ENCODE results near the gene PTPRS. TPM values are rescaled to one million over a fixed set of nuclear protein-coding genes. Genes with fewer than 3 reads are reported as not detected.

The PTPRS gene
- total RNA-seq, 2 donors from 2014 or later: 150 to 263 TPM

GRCh38 chr19:5317321-5317720, 23.3 kb downstream of the PTPRS start:
- intact Hi-C loops (cut with DNase I): loop anchor here in 1 of 2 donors (5.0 kb wide), 1 partner anchor 1145 kb away; the partner anchor contains the start of gene CRB3
- no peak for DNase-seq (ENCODE audit: low spot score)

GRCh38 chr19:5316138-5316537, 24.5 kb downstream of the PTPRS start:
- no peak for DNase-seq (ENCODE audit: low spot score)
- intact Hi-C loops (cut with DNase I): loop anchor here in 1 of 2 donors (5.0 kb wide), 1 partner anchor 1146 kb away; the partner anchor contains the start of gene CRB3

GRCh38 chr19:5314907-5315298, 25.7 kb downstream of the PTPRS start:
- DNase-seq (ENCODE audit: low spot score): no peak
- intact Hi-C loops (cut with DNase I): loop anchor here in 1 of 2 donors (5.0 kb wide), 1 partner anchor 1147 kb away; the partner anchor contains the start of gene CRB3

GRCh38 chr19:5314012-5314906, 26.4 kb downstream of the PTPRS start:
- DNase-seq (ENCODE audit: low spot score): no peak
- intact Hi-C loops (cut with DNase I): no loop called here

- intact Hi-C loops (cut with DNase I): no loop called here
- no peak for DNase-seq (ENCODE audit: low spot score)
These were observed 27.3 kb downstream of the PTPRS start for GRCh38 chr19:5313307-5313706.

GRCh38 chr19:5312058-5312457, 28.6 kb downstream of the PTPRS start:
- no peak for DNase-seq (ENCODE audit: low spot score)
- intact Hi-C loops (cut with DNase I): no loop called here

GRCh38 chr19:5309438-5310204, 31.0 kb downstream of the PTPRS start:
- no peak for DNase-seq (ENCODE audit: low spot score)
- intact Hi-C loops (cut with DNase I): no loop called here

- peak; percentile 93 for DNase-seq (ENCODE audit: low spot score)
- intact Hi-C loops (cut with DNase I): no loop called here
These were observed 31.9 kb downstream of the PTPRS start for GRCh38 chr19:5308451-5309437.

- DNase-seq (ENCODE audit: low spot score): no peak
- intact Hi-C loops (cut with DNase I): no loop called here
These were observed 33.0 kb downstream of the PTPRS start for GRCh38 chr19:5307655-5308054.

- intact Hi-C loops (cut with DNase I): no loop called here
- no peak for DNase-seq (ENCODE audit: low spot score)
These were observed 35.4 kb downstream of the PTPRS start for GRCh38 chr19:5305163-5305562.

- intact Hi-C loops (cut with DNase I): no loop called here
- DNase-seq (ENCODE audit: low spot score): no peak
These were observed 36.1 kb downstream of the PTPRS start for GRCh38 chr19:5304486-5304885.

- intact Hi-C loops (cut with DNase I): no loop called here
- DNase-seq (ENCODE audit: low spot score): no peak
These were observed 37.4 kb downstream of the PTPRS start for GRCh38 chr19:5303208-5303607.

- intact Hi-C loops (cut with DNase I): no loop called here
These were observed 38.2 kb downstream of the PTPRS start for GRCh38 chr19:5302396-5302795.

GRCh38 chr19:5299137-5299536, 41.5 kb downstream of the PTPRS start:
- DNase-seq (ENCODE audit: low spot score): no peak
- intact Hi-C loops (cut with DNase I): no loop called here

More at GRCh38 chr19:5302396-5302795, 38.2 kb downstream of the PTPRS start:
- DNase-seq (ENCODE audit: low spot score): no peak

GRCh38 chr19:5298471-5298901, 42.1 kb downstream of the PTPRS start:
- DNase-seq (ENCODE audit: low spot score): no peak
- intact Hi-C loops (cut with DNase I): no loop called here

GRCh38 chr19:5297272-5297669, 43.3 kb downstream of the PTPRS start:
- no peak for DNase-seq (ENCODE audit: low spot score)
- intact Hi-C loops (cut with DNase I): no loop called here

GRCh38 chr19:5296457-5297271, 43.9 kb downstream of the PTPRS start:
- intact Hi-C loops (cut with DNase I): no loop called here
- DNase-seq (ENCODE audit: low spot score): no peak

GRCh38 chr19:5296021-5296420, 44.6 kb downstream of the PTPRS start:
- intact Hi-C loops (cut with DNase I): no loop called here
- DNase-seq (ENCODE audit: low spot score): no peak
